Neuronal stem cell (in vitro differentiated cells): ENCODE results near the gene FRMD1.

Experiments used
- DNase-seq: peaks from one replicate; pipeline ENCODE4 v3.0.0-alpha.2; 2013; ENCODE audit warnings: low spot score
- H2AFZ ChIP-seq: one replicate; pipeline ENCODE4 v1.6.1; 2013; ENCODE audit warnings: mild to moderate bottlenecking, low read length, inconsistent platforms
- H2AK5ac ChIP-seq: 2 replicates; pipeline ENCODE4 v1.6.1; 2013; ENCODE audit warnings: low read depth, mild to moderate bottlenecking, inconsistent platforms, low read length, moderate library complexity, mixed read lengths
- H2BK120ac ChIP-seq: 2 replicates; pipeline ENCODE4 v1.6.1; 2013; ENCODE audit warnings: low read depth, mild to moderate bottlenecking, inconsistent platforms, low read length, moderate library complexity, mixed read lengths
- H2BK12ac ChIP-seq: one replicate; pipeline ENCODE4 v1.6.1; 2013; ENCODE audit warnings: low read length, inconsistent platforms
- H2BK15ac ChIP-seq: 2 replicates; pipeline ENCODE4 v1.6.1; 2013; ENCODE audit warnings: mild to moderate bottlenecking, low read length, inconsistent platforms, mixed read lengths
- H2BK5ac ChIP-seq: one replicate; pipeline ENCODE4 v1.6.1; 2013; ENCODE audit warnings: inconsistent platforms, mild to moderate bottlenecking, low read length, moderate library complexity
- H3K14ac ChIP-seq: one replicate; pipeline ENCODE4 v1.6.1; 2013; ENCODE audit warnings: low read length, inconsistent platforms
- H3K18ac ChIP-seq: 2 replicates; pipeline ENCODE4 v1.6.1; 2013; ENCODE audit warnings: low read length, inconsistent platforms
- H3K23ac ChIP-seq: 2 replicates; pipeline ENCODE4 v1.6.1; 2013; ENCODE audit warnings: low read depth, mild to moderate bottlenecking, mixed read lengths, low read length, inconsistent platforms; ENCODE audit not compliant: poor library complexity
- H3K27ac ChIP-seq: replicated peaks from 3 replicates; pipeline ENCODE4 v1.5.1; 2013; ENCODE audit warnings: low read length, inconsistent platforms
- H3K27me3 ChIP-seq, 3 experiments: 2 replicates each; pipeline ENCODE4 v1.6.1; 2013; ENCODE audit warnings: low read length in 3 of 3, mild to moderate bottlenecking in 2 of 3, inconsistent platforms in 1 of 3, low read depth in 1 of 3, mixed read lengths in 1 of 3, moderate library complexity in 1 of 3; ENCODE audit not compliant: control insufficient read depth in 3 of 3, insufficient read depth in 3 of 3
- H3K36me3 ChIP-seq, 2 donors: replicated peaks in 1 of 2; 2 replicates each; pipeline ENCODE4 v1.6.1; 2013; ENCODE audit warnings: low read length in 2 of 2; ENCODE audit not compliant: control insufficient read depth in 2 of 2, insufficient read depth in 2 of 2
- H3K4ac ChIP-seq: 2 replicates; pipeline ENCODE4 v1.6.1; 2013; ENCODE audit warnings: inconsistent platforms, mild to moderate bottlenecking, low read length, moderate library complexity
- H3K4me1 ChIP-seq, 2 donors: 1 replicate in 1 of 2; 2 replicates in 1 of 2; pipeline ENCODE4 v1.6.1; 2013; ENCODE audit warnings: low read length in 2 of 2, low read depth in 1 of 2; ENCODE audit not compliant: control insufficient read depth in 2 of 2, insufficient read depth in 1 of 2
- H3K4me2 ChIP-seq: one replicate; pipeline ENCODE4 v1.6.1; 2013; ENCODE audit warnings: mild to moderate bottlenecking, low read length, inconsistent platforms; ENCODE audit not compliant: insufficient read depth, poor library complexity, severe bottlenecking
- H3K4me3 ChIP-seq, 2 donors: 2 replicates each; pipeline ENCODE4 v1.5.1; 2013; ENCODE audit warnings: low read length in 2 of 2, mild to moderate bottlenecking in 2 of 2, inconsistent platforms in 1 of 2, moderate library complexity in 1 of 2
- H3K79me1 ChIP-seq: one replicate; pipeline ENCODE4 v1.6.1; 2013; ENCODE audit warnings: low read depth, mild to moderate bottlenecking, inconsistent platforms, low read length, moderate library complexity
- H3K9ac ChIP-seq: one replicate; pipeline ENCODE4 v1.6.1; 2013; ENCODE audit warnings: mild to moderate bottlenecking, low read depth, low read length, inconsistent platforms; ENCODE audit not compliant: poor library complexity
- H3K9me3 ChIP-seq, 2 donors: replicated peaks in 1 of 2; 2 replicates each; pipeline versions ENCODE3 to v1.6.1; 2013; ENCODE audit warnings: low read length in 2 of 2, mild to moderate bottlenecking in 2 of 2, inconsistent platforms in 1 of 2, low read depth in 1 of 2, mixed read lengths in 1 of 2, moderate library complexity in 1 of 2; ENCODE audit not compliant: control insufficient read depth in 2 of 2, insufficient read depth in 1 of 2
- H4K8ac ChIP-seq: one replicate; pipeline ENCODE4 v1.6.1; 2013; ENCODE audit warnings: low read depth, mild to moderate bottlenecking, inconsistent platforms, low read length, moderate library complexity
- H4K91ac ChIP-seq: one replicate; pipeline ENCODE4 v1.6.1; 2013; ENCODE audit warnings: low read length, low read depth, mild to moderate bottlenecking, inconsistent platforms; ENCODE audit not compliant: poor library complexity
- WGBS, 2 donors: extraction: QIAGEN DNeasy Blood & Tissue Kit; methylation state at CpG; one replicate each; pipeline ENCODE4 v1.1.7; 2013; ENCODE audit warnings: missing lambda C conversion rate in 2 of 2, mixed read lengths in 1 of 2; ENCODE audit not compliant: insufficient read length in 2 of 2, insufficient replicate concordance in 1 of 2; ENCODE audit errors: extremely low coverage in 2 of 2; 5-methylcytosine and 5-hydroxymethylcytosine counted together

The FRMD1 gene

DNA sequence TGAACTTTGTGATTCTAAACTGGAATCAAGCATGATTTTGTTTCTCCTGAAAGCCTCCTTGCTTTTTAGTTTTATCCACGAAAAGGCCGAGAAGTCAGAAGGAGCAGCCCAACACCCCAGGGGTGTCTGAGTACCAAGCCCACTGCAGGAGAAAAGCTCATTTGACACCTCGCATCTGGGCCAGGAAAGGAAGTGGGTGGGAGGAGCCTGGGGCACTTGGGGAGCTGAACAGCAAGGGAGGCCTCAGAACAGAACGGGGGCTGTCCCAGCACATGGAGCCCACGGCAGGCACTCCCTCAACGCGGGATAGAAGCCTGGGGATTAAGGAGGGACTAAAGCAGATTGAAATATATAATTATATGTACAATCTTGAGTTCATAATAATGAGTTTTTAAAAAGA, 75.0 kb downstream of the FRMD1 start:
- H4K8ac ChIP-seq, result no peak overlapping the region
- no peak overlapping the region for H2AK5ac ChIP-seq
- H2BK12ac ChIP-seq, result no peak overlapping the region
- no peak overlapping the region for H3K4me3 ChIP-seq
- no peak overlapping the region for H2AFZ ChIP-seq
- H2BK15ac ChIP-seq, result no peak overlapping the region
- H3K4me1 ChIP-seq, result no peaks in the 10 kb centered on the region
- H3K4ac ChIP-seq, result no peak overlapping the region
- no peak for DNase-seq
- H3K14ac ChIP-seq, result no peak overlapping the region
- peaks cover 0 to 3% (median 0%) of the 10 kb centered on the region in 3 experiments for H3K27me3 ChIP-seq
- no peaks in the 10 kb centered on the region for H3K36me3 ChIP-seq
- no peak overlapping the region for H3K23ac ChIP-seq
- no peak overlapping the region for H3K18ac ChIP-seq
- H3K4me2 ChIP-seq, result no peak overlapping the region
- no peak overlapping the region for H3K9ac ChIP-seq
- H4K91ac ChIP-seq, result no peak overlapping the region
- no peak overlapping the region for H3K27ac ChIP-seq
- H2BK120ac ChIP-seq, result no peak overlapping the region
- no CpG with 5 or more reads among the region's 7 CpGs for whole genome bisulfite sequencing, 2 donors
- H2BK5ac ChIP-seq, result no peak overlapping the region
- H3K9me3 ChIP-seq, result peaks cover 0 to 9% of the 10 kb centered on the region in 2 donors
- peaks cover 1% of the 10 kb centered on the region for H3K79me1 ChIP-seq
